OCI-LY7 (cell line): ENCODE measurements around the gene OR6J1. TPM values are rescaled to one million over a fixed set of nuclear protein-coding genes. Genes with fewer than 3 reads are reported as not detected.
A peak's percentile ranks its signal among the peaks of the same experiment; 100 is the strongest.

Experiments
- BruUV-seq: library from RNA; stranded (reverse); fragments of 400-500 nt; replicated peaks from 2 replicates; lab custom pipeline; 2021; lab: Mats Ljungman, UMichigan
- CTCF ChIA-PET: fragments of 300-600 bp; sonication (Branson Sonifier 250); formaldehyde crosslinking; loops from one replicate; lab custom pipeline; 2022; ENCODE audit warnings: antibody characterized with exemption; ENCODE audit not compliant: unreplicated experiment; lab: Charles Lee
- POLR2A ChIA-PET: fragments of 300-600 bp; sonication (Branson Sonifier 250); formaldehyde crosslinking; loops from one replicate; lab custom pipeline; 2022; ENCODE audit warnings: antibody characterized with exemption; lab: Charles Lee
- DNase-seq: peaks from one replicate; pipeline ENCODE4 v3.0.0-alpha.2; 2015; ENCODE audit warnings: low spot score
- H2AFZ ChIP-seq: fragments of 200-600 bp; sonication (generic), shearing (Covaris generic); 2 replicates; pipeline ENCODE4 v1.6.1; 2014; ENCODE audit warnings: mild to moderate bottlenecking, antibody characterized with exemption, low read length, moderate library complexity
- H3K27ac ChIP-seq: fragments of 200-600 bp; sonication (generic); 2 replicates; pipeline ENCODE4 v1.5.1; 2014; ENCODE audit warnings: mixed run types, low read depth, mild to moderate bottlenecking, moderate library complexity, low read length, inconsistent platforms; ENCODE audit not compliant: poor library complexity, severe bottlenecking
- H3K36me3 ChIP-seq: fragments of 200-600 bp; sonication (generic); 2 replicates; pipeline ENCODE4 v1.6.1; 2014; ENCODE audit warnings: mild to moderate bottlenecking, antibody characterized with exemption, low read length, moderate library complexity, mixed read lengths; ENCODE audit not compliant: insufficient read depth
- H3K4me1 ChIP-seq: fragments of 200-600 bp; sonication (generic); 2 replicates; pipeline ENCODE4 v1.5.1; 2014; ENCODE audit warnings: mild to moderate bottlenecking, low read length; ENCODE audit not compliant: insufficient read depth, poor library complexity, severe bottlenecking
- H3K4me2 ChIP-seq: fragments of 200-600 bp; sonication (generic); 2 replicates; pipeline ENCODE4 v1.6.1; 2014; ENCODE audit warnings: mild to moderate bottlenecking, low read length
- H3K4me3 ChIP-seq: fragments of 200-600 bp; sonication (generic); 2 replicates; pipeline ENCODE4 v1.5.1; 2014; ENCODE audit warnings: mild to moderate bottlenecking, low read depth, low read length; ENCODE audit not compliant: poor library complexity, severe bottlenecking
- H3K79me2 ChIP-seq: fragments of 200-600 bp; sonication (generic); 2 replicates; pipeline ENCODE4 v1.6.1; 2016; ENCODE audit warnings: low read depth, mild to moderate bottlenecking, low read length, moderate library complexity, mixed read lengths; ENCODE audit not compliant: insufficient read depth
- H3K9me2 ChIP-seq: fragments of 200-600 bp; sonication (generic); 2 replicates; pipeline ENCODE4 v1.6.1; 2016; ENCODE audit warnings: mild to moderate bottlenecking, low read length, mixed read lengths; ENCODE audit not compliant: insufficient read depth
- H3K9me3 ChIP-seq: fragments of 200-600 bp; sonication (generic); 2 replicates; pipeline ENCODE4 v1.6.1; 2014; ENCODE audit warnings: mild to moderate bottlenecking, mixed run types, low read length, mixed read lengths
- H4K20me1 ChIP-seq: fragments of 200-600 bp; sonication (generic); 2 replicates; pipeline ENCODE4 v1.6.1; 2014; ENCODE audit warnings: mild to moderate bottlenecking, antibody characterized with exemption, low read length, moderate library complexity, mixed read lengths; ENCODE audit not compliant: insufficient read depth
- CTCF ChIP-seq: fragments of 200-600 bp; sonication (generic); conservative IDR thresholded peaks from 2 replicates; pipeline ENCODE4 v1.5.1; 2014; ENCODE audit warnings: mild to moderate bottlenecking, antibody characterized with exemption, low read length, moderate library complexity, mixed read lengths
- EZH2phosphoT487 ChIP-seq: fragments of 200-600 bp; sonication (generic); IDR thresholded peaks from 2 replicates; pipeline ENCODE4 v1.6.1; 2018; ENCODE audit warnings: low read depth, borderline replicate concordance, mild to moderate bottlenecking, mixed run types, antibody characterized with exemption, low read length, moderate library complexity, mixed read lengths
- intact Hi-C: fragments of 100-400 bp; cut with micrococcal nuclease; formaldehyde crosslinking; loops from one replicate; pipeline ENCODE4 v1.10.0; 2022; ENCODE audit not compliant: unreplicated experiment
- total RNA-seq, 2 experiments: library from RNA; depleted of rRNA in 1 of 2; stranded (reverse); fragments of >200 nt in 1 of 2; shearing (Covaris generic) in 1 of 2; gene quantifications; 2 replicates each; pipeline ENCODE4 v1.2.3, GENCODE V29; 2014 to 2022

OR6J1 gene
- total RNA-seq, 2 experiments from 2014 or later, result not detected

- ChIA-PET POLR2A (interaction anchor here (1.3 kb wide), 1 partner anchor 80 kb away, joined by 5 read pairs; no protein-coding TSS in a partner anchor), CTCF (no interaction called here)
- Histone ChIP-seq H3K27ac (no peak overlapping the region), H3K4me3 (no peak overlapping the region), H4K20me1 (no peaks in the 10 kb centered on the region), H3K4me1 (no peaks in the 10 kb centered on the region), H3K9me2 (no peaks in the 10 kb centered on the region), H3K4me2 (no peak overlapping the region), H3K9me3 (no peaks in the 10 kb centered on the region), H3K36me3 (no peaks in the 10 kb centered on the region), H3K79me2 (no peaks in the 10 kb centered on the region), H2AFZ (peak overlapping the region; percentile 21; the same call in 1 of the 2 replicates)
- no peak for TF ChIP-seq CTCF
- TF ChIP-seq EZH2phosphoT487, result no peak
- no TSS peak for BruUV-seq
- DNase-seq, result peak; percentile 47
- intact Hi-C loops, result loop anchor here (5.0 to 10.0 kb wide), 2 partner anchors 46 to 176 kb away; no protein-coding TSS in a partner anchor
Measured at GRCh38 chr14:22650960-22651521, 6.9 kb upstream of the OR6J1 start.

DNA sequence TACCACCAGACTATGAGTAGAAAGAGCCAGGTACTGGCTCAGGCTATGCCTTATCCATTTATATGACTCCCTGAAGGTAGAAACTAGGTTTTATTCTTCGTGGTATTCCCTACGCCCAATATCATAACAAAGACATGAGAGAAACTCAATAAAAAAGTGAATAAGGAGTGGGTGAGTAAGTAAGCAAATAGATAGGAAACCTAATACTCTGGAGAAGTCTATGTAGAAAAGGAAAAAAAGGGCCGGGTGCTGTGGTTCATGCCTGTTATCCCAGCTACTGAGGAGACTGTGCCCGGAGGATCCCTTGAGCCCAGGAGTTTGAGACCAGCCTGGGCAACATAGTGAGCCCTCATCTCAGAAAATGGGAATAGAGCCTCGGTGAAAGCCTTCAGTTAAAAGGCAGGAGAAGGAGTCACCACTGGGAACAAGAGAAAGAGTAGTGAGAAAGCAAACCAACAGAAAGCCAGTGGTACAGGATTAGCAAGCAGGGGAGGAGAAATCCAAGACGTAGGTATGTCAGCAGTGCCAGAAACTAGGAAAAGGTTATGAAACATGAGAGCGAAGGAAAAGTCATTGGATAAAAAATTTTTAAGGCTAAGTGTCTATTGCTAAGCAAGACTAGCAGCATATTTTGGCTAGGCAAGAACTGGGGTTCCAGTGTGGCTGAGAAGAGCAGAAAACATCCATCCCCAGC, 6.0 kb upstream of the OR6J1 start:
- Histone ChIP-seq H3K4me3 (no peak overlapping the region), H3K4me2 (no peak overlapping the region), H3K4me1 (peaks cover 2% of the 10 kb centered on the region), H3K27ac (no peak overlapping the region), H3K9me3 (no peaks in the 10 kb centered on the region), H3K36me3 (no peaks in the 10 kb centered on the region), H3K79me2 (no peaks in the 10 kb centered on the region), H3K9me2 (no peaks in the 10 kb centered on the region), H2AFZ (no peak overlapping the region), H4K20me1 (no peaks in the 10 kb centered on the region)
- ChIA-PET CTCF (no interaction called here), POLR2A (interaction anchor here (1.3 kb wide), 1 partner anchor 80 kb away, joined by 5 read pairs; no protein-coding TSS in a partner anchor)
- intact Hi-C loops, result loop anchor here (5.0 to 10.0 kb wide), 2 partner anchors 47 to 175 kb away; no protein-coding TSS in a partner anchor
- TF ChIP-seq CTCF (no peak), EZH2phosphoT487 (no peak)
- BruUV-seq, result no TSS peak
- DNase-seq, result no peak

- H3K4me1 ChIP-seq, result peaks cover 3% of the 10 kb centered on the region
- H3K9me2 ChIP-seq, result no peaks in the 10 kb centered on the region
- DNase-seq, result no peak
- ChIA-PET CTCF (no interaction called here), POLR2A (interaction anchor here (0.6 kb wide), 1 partner anchor 25 kb away, joined by 3 read pairs; no protein-coding TSS in a partner anchor)
- H3K9me3 ChIP-seq, result no peaks in the 10 kb centered on the region
- no peak for TF ChIP-seq CTCF
- no peak for TF ChIP-seq EZH2phosphoT487
- H3K27ac ChIP-seq, result no peak overlapping the region
- H3K36me3 ChIP-seq, result no peaks in the 10 kb centered on the region
- H3K4me2 ChIP-seq, result no peak overlapping the region
- H3K4me3 ChIP-seq, result no peak overlapping the region
- no peak overlapping the region for H2AFZ ChIP-seq
- H4K20me1 ChIP-seq, result no peaks in the 10 kb centered on the region
- intact Hi-C loops, result no loop called here
- no TSS peak for BruUV-seq
- no peaks in the 10 kb centered on the region for H3K79me2 ChIP-seq
Measured at GRCh38 chr14:22648506-22648905, 4.4 kb upstream of the OR6J1 start.
